Lower leg skin (tissue), 3 donors: ENCODE measurements around the gene LSM14B.

Experiments
- POLR2A ChIP-seq, 2 donors: fragments of 450-650 bp; IDR thresholded peaks; one replicate each; pipeline ENCODE4 v1.6.1; 2016 to 2017; ENCODE audit warnings: antibody characterized with exemption in 2 of 2, mild to moderate bottlenecking in 1 of 2, moderate library complexity in 1 of 2
- TF ChIP-seq, protein P1 (sequence below), 3 donors: fragments of 450-650 bp; IDR thresholded peaks; one replicate each; pipeline ENCODE4 v1.5.1; 2016; ENCODE audit warnings: antibody characterized with exemption in 3 of 3, mild to moderate bottlenecking in 3 of 3, moderate library complexity in 2 of 3

- TF ChIP-seq, protein P1, sequence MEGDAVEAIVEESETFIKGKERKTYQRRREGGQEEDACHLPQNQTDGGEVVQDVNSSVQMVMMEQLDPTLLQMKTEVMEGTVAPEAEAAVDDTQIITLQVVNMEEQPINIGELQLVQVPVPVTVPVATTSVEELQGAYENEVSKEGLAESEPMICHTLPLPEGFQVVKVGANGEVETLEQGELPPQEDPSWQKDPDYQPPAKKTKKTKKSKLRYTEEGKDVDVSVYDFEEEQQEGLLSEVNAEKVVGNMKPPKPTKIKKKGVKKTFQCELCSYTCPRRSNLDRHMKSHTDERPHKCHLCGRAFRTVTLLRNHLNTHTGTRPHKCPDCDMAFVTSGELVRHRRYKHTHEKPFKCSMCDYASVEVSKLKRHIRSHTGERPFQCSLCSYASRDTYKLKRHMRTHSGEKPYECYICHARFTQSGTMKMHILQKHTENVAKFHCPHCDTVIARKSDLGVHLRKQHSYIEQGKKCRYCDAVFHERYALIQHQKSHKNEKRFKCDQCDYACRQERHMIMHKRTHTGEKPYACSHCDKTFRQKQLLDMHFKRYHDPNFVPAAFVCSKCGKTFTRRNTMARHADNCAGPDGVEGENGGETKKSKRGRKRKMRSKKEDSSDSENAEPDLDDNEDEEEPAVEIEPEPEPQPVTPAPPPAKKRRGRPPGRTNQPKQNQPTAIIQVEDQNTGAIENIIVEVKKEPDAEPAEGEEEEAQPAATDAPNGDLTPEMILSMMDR (IDR thresholded peaks at IDR 0.05) = no peak
- TF ChIP-seq POLR2A (IDR thresholded peaks at IDR 0.05) = no peak
These were observed 37.1 kb upstream of the LSM14B start for GRCh38 chr20:62085206-62085605.
